ENCODE data around the gene SPPL3. TPM values are rescaled to one million over a fixed set of nuclear protein-coding genes. Genes with fewer than 3 reads are reported as not detected.

Gene SPPL3
- total RNA-seq, 4 donors from 2014 or later = 25.5 to 30.4 (median 29.0) TPM

GRCh38 chr12:120767071-120768024 lies 136.8 kb downstream of the SPPL3 start:
- no peaks in the 10 kb centered on the region for H3K27me3 ChIP-seq
- no peak overlapping the region for H3K27ac ChIP-seq
- no peaks in the 10 kb centered on the region for H3K9me3 ChIP-seq
- no peak for DNase-seq (ENCODE audit: low spot score in 2 of 2)
- peaks cover 0 to 62% (median 14%) of the 10 kb centered on the region in 3 donors for H3K36me3 ChIP-seq
- H3K4me1 ChIP-seq = peaks cover 0 to 11% (median 0%) of the 10 kb centered on the region in 4 donors
- no peak overlapping the region for H3K4me3 ChIP-seq
- TF ChIP-seq POLR2A (IDR thresholded peaks at IDR 0.05) = no peak
- TF ChIP-seq CTCF (IDR thresholded peaks at IDR 0.05) = no peak
- TF ChIP-seq EP300 (IDR thresholded peaks at IDR 0.05) = no peak
- WGBS, 2 donors = 87 to 94% methylated on average over 11 of the region's 11 CpGs

GRCh38 chr12:120766566-120766965 lies 137.6 kb downstream of the SPPL3 start:
- Histone ChIP-seq H3K4me1 (peaks cover 0 to 19% (median 3%) of the 10 kb centered on the region in 4 donors), H3K36me3 (peaks cover 0 to 62% (median 14%) of the 10 kb centered on the region in 3 donors)
- 75 to 93% methylated on average over 5 of the region's 5 CpGs for WGBS, 2 donors

GRCh38 chr12:120764816-120765215 lies 139.3 kb downstream of the SPPL3 start:
- Histone ChIP-seq H3K27ac (no peak overlapping the region), H3K36me3 (peaks cover 0 to 75% (median 14%) of the 10 kb centered on the region in 3 donors), H3K4me3 (no peak overlapping the region), H3K27me3 (no peaks in the 10 kb centered on the region), H3K9me3 (no peaks in the 10 kb centered on the region), H3K4me1 (peaks cover 0 to 18% (median 7%) of the 10 kb centered on the region in 4 donors)
- TF ChIP-seq CTCF (IDR thresholded peaks at IDR 0.05) = no peak
- TF ChIP-seq POLR2A (IDR thresholded peaks at IDR 0.05) = no peak
- TF ChIP-seq EP300 (IDR thresholded peaks at IDR 0.05) = no peak
- no peak for DNase-seq (ENCODE audit: low spot score in 2 of 2)
- WGBS, 2 donors = 88% methylated on average over 9 of the region's 9 CpGs

More at GRCh38 chr12:120766566-120766965, 137.6 kb downstream of the SPPL3 start:
- Histone ChIP-seq H3K4me3 (no peak overlapping the region), H3K27ac (no peak overlapping the region), H3K27me3 (no peaks in the 10 kb centered on the region), H3K9me3 (no peaks in the 10 kb centered on the region)
- no peak for TF ChIP-seq CTCF (IDR thresholded peaks at IDR 0.05)
- no peak for TF ChIP-seq EP300 (IDR thresholded peaks at IDR 0.05)
- no peak for TF ChIP-seq POLR2A (IDR thresholded peaks at IDR 0.05)
- no peak for DNase-seq (ENCODE audit: low spot score in 2 of 2)

GRCh38 chr12:120763250-120763649 lies 140.9 kb downstream of the SPPL3 start:
- DNase-seq (ENCODE audit: low spot score in 2 of 2) = no peak
- no peak overlapping the region for H3K4me3 ChIP-seq
- WGBS, 2 donors = 58% methylated on average over 3 of the region's 3 CpGs
- TF ChIP-seq EP300 (IDR thresholded peaks at IDR 0.05) = no peak
- no peak for TF ChIP-seq POLR2A (IDR thresholded peaks at IDR 0.05)
- no peak for TF ChIP-seq CTCF (IDR thresholded peaks at IDR 0.05)
- peaks cover 0 to 18% (median 7%) of the 10 kb centered on the region in 4 donors for H3K4me1 ChIP-seq
- peaks cover 0 to 72% (median 9%) of the 10 kb centered on the region in 3 donors for H3K36me3 ChIP-seq
- no peaks in the 10 kb centered on the region for H3K27me3 ChIP-seq
- H3K9me3 ChIP-seq = no peaks in the 10 kb centered on the region
- peak overlapping the region in 1 of 4 donors; percentile 87 for H3K27ac ChIP-seq

GRCh38 chr12:120762086-120762485 lies 142.1 kb downstream of the SPPL3 start:
- no peaks in the 10 kb centered on the region for H3K27me3 ChIP-seq
- H3K9me3 ChIP-seq = no peaks in the 10 kb centered on the region
- peak overlapping the region in 2 of 4 donors; percentile 62 to 87 for H3K27ac ChIP-seq
- DNase-seq (ENCODE audit: low spot score in 2 of 2) = no peak
- H3K36me3 ChIP-seq = peaks cover 0 to 60% (median under 1%) of the 10 kb centered on the region in 3 donors
- peaks cover 0 to 18% (median 7%) of the 10 kb centered on the region in 4 donors for H3K4me1 ChIP-seq
- no peak overlapping the region for H3K4me3 ChIP-seq
- no peak for TF ChIP-seq POLR2A (IDR thresholded peaks at IDR 0.05)
- 13 to 30% methylated on average over 6 of the region's 6 CpGs for WGBS, 2 donors

All from tibial nerve (tissue), 4 donors.